Uterus (tissue), 2 donors: ENCODE data around the gene GPR37L1.

Source experiments
- POLR2A ChIP-seq, 2 donors: fragments of 450-650 bp; IDR thresholded peaks; one replicate each; pipeline ENCODE4 v1.6.1; 2016; ENCODE audit warnings: antibody characterized with exemption in 2 of 2, mild to moderate bottlenecking in 1 of 2, moderate library complexity in 1 of 2
- TF ChIP-seq, protein P1 (sequence below), 4 experiments: fragments of 200-600 bp in 2 of 4; fragments of 450-650 bp in 2 of 4; sonication (generic) in 2 of 4; IDR thresholded peaks; one replicate each; pipeline ENCODE4 v1.5.1; 2016 to 2019; ENCODE audit warnings: antibody characterized with exemption in 4 of 4, mild to moderate bottlenecking in 2 of 4, moderate library complexity in 1 of 4

DNA sequence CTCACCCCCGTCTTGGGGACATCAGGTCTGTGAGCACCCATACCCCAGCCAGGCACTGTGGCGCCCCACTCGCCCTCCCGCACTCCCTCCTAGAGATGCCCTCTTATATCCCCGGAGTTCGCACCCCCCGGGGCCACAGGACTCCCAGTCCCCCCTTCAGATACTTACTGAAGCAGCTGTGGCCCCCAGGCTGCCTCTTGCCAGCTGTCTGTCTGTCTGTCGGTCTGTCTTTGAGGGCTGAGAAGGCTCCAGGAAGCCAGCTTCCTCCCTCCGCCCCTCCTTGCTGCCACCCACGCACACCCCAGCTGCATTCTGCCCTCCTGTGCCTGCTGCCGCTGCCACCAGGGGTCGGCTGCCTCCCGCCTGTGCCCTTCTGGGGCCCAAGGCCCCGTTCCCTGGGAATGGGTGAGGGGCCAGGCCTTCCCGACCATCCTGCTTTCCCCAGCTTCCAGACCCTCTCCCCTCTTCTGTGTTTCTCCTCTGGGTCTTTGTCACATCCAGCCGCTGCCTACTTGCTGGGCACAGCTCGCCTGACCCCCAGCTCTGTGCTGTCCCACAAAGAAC is 37.7 kb downstream of the GPR37L1 start, which contains the start of gene PTPN7:
- TF ChIP-seq POLR2A (IDR thresholded peaks at IDR 0.05) = no peak
- TF ChIP-seq, protein P1, sequence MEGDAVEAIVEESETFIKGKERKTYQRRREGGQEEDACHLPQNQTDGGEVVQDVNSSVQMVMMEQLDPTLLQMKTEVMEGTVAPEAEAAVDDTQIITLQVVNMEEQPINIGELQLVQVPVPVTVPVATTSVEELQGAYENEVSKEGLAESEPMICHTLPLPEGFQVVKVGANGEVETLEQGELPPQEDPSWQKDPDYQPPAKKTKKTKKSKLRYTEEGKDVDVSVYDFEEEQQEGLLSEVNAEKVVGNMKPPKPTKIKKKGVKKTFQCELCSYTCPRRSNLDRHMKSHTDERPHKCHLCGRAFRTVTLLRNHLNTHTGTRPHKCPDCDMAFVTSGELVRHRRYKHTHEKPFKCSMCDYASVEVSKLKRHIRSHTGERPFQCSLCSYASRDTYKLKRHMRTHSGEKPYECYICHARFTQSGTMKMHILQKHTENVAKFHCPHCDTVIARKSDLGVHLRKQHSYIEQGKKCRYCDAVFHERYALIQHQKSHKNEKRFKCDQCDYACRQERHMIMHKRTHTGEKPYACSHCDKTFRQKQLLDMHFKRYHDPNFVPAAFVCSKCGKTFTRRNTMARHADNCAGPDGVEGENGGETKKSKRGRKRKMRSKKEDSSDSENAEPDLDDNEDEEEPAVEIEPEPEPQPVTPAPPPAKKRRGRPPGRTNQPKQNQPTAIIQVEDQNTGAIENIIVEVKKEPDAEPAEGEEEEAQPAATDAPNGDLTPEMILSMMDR (IDR thresholded peaks at IDR 0.05) = no peak
